NT2/D1 (cell line): Measurements from ENCODE around the gene PPP1R3D.

Experiments used
- SUZ12 ChIP-seq: IDR thresholded peaks from 2 replicates; pipeline ENCODE4 v1.6.1; 2011; ENCODE audit not compliant: insufficient read length, insufficient read depth; ENCODE audit errors: extremely low read depth
- YY1 ChIP-seq: IDR thresholded peaks from 2 replicates; pipeline ENCODE4 v1.6.1; 2011; ENCODE audit not compliant: insufficient read length, insufficient read depth
- ZNF274 ChIP-seq: IDR thresholded peaks from 2 replicates; pipeline ENCODE4 v1.6.1; 2011; ENCODE audit warnings: mild to moderate bottlenecking, low read depth, low read length

DNA sequence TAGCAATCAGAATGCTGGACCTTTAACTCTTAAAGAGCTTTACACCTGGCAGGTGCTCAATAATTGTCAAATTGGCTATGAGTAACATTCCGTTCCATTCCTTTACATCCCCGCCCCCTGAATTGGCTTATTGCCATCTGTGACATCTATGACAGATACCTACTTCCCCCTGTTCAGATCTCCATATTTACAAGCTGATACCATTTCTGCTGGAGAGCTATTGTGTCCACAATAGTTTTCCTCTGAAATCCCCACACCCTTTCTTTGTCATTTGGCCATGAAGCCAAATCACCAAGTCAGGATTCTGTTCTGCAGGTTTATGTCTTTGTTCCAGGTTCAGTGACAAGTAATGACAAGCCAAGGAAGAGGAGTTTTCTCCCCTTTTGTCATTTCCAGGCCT lies 21.3 kb upstream of the PPP1R3D start:
- TF ChIP-seq ZNF274 (no peak), SUZ12 (no peak), YY1 (no peak)
